Suprapubic skin (tissue), 4 donors: Measurements from ENCODE around the gene DPM1.

ENCODE experiments used
- POLR2A ChIP-seq, 2 donors: fragments of 450-650 bp; IDR thresholded peaks; one replicate each; pipeline ENCODE4 v1.6.1; 2017; ENCODE audit warnings: antibody characterized with exemption in 2 of 2, mild to moderate bottlenecking in 2 of 2, moderate library complexity in 2 of 2
- POLR2AphosphoS5 ChIP-seq, 3 donors: sonication (generic); formaldehyde crosslinking; IDR thresholded peaks; one replicate each; pipeline ENCODE4 v1.6.1; 2017; ENCODE audit warnings: antibody characterized with exemption in 3 of 3
- TF ChIP-seq, protein P1 (sequence below), 2 donors: fragments of 200-600 bp in 1 of 2; fragments of 450-650 bp in 1 of 2; sonication (generic) in 1 of 2; IDR thresholded peaks; one replicate each; pipeline ENCODE4 v1.5.1; 2016 to 2019; ENCODE audit warnings: antibody characterized with exemption in 2 of 2, mild to moderate bottlenecking in 1 of 2, moderate library complexity in 1 of 2

DNA sequence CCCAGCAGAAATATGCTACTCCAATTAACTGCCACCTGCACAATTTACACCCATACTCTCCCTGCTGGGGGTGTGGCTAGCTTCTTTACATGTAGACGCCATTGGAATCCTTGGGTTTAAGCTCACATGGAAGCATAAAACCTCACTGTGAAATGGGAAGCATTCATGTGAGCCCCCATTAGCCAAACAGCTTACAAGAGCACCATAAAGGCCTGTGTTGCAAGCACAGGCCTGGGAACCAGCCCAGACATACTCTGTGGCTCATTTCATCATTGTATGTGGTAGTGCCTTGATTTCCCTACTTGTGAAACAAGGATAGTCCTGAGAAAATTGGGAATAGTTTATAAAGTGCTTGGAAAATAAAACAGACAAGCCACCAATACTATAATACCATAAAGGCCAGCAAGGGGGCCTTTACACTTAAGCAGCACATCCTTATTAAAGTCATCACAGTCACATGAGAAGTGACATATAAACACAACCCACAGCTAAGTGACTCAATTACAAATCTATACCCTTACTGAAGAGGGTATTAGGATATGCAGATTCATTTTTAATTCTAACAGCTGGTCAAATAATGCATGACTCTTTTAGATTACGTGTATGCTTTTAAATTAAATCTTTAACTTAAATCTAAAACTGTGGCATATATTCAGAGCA lies 33.9 kb downstream of the DPM1 start:
- TF ChIP-seq, protein P1, sequence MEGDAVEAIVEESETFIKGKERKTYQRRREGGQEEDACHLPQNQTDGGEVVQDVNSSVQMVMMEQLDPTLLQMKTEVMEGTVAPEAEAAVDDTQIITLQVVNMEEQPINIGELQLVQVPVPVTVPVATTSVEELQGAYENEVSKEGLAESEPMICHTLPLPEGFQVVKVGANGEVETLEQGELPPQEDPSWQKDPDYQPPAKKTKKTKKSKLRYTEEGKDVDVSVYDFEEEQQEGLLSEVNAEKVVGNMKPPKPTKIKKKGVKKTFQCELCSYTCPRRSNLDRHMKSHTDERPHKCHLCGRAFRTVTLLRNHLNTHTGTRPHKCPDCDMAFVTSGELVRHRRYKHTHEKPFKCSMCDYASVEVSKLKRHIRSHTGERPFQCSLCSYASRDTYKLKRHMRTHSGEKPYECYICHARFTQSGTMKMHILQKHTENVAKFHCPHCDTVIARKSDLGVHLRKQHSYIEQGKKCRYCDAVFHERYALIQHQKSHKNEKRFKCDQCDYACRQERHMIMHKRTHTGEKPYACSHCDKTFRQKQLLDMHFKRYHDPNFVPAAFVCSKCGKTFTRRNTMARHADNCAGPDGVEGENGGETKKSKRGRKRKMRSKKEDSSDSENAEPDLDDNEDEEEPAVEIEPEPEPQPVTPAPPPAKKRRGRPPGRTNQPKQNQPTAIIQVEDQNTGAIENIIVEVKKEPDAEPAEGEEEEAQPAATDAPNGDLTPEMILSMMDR (IDR thresholded peaks at IDR 0.05), result no peak
- no peak for TF ChIP-seq POLR2AphosphoS5 (IDR thresholded peaks at IDR 0.05)
- no peak for TF ChIP-seq POLR2A (IDR thresholded peaks at IDR 0.05)
